Colon (tissue), 2 donors: ENCODE measurements around the gene MCCC1.
"Not testable (repeated sequence)": the region's sequence is repeated elsewhere in the genome, so short reads cannot be mapped to it uniquely, and the experiment has no call there.

Experiments
- FAIRE-seq: peaks from 2 replicates; lab custom pipeline; 2012; peaks lifted over from hg19 to GRCh38; lab: Jason Lieb, UNC
- donor health status: control.
- donor health status: control.

The MCCC1 gene

GRCh38 chr3:183101040-183101439, 1.7 kb upstream of the MCCC1 start:
- not testable (repeated sequence) for FAIRE-seq

- FAIRE-seq: no peak
These were observed 1.1 kb upstream of the MCCC1 start for GRCh38 chr3:183100376-183100775.

GRCh38 chr3:183099838-183100204, 525 bp upstream of the MCCC1 start:
- no peak for FAIRE-seq

GRCh38 chr3:183098536-183099025, 715 bp downstream of the MCCC1 start:
- FAIRE-seq: no peak

GRCh38 chr3:183094711-183095110, 4.6 kb downstream of the MCCC1 start:
- FAIRE-seq: no peak

GRCh38 chr3:183092256-183092655, 7.0 kb downstream of the MCCC1 start:
- FAIRE-seq: no peak

- FAIRE-seq: no peak
These were observed 12.1 kb downstream of the MCCC1 start for GRCh38 chr3:183087184-183087583.

GRCh38 chr3:183085634-183086390, 13.5 kb downstream of the MCCC1 start:
- FAIRE-seq: no peak

GRCh38 chr3:183082355-183082915, 16.9 kb downstream of the MCCC1 start:
- FAIRE-seq: no peak

- no peak for FAIRE-seq
These were observed 17.7 kb downstream of the MCCC1 start for GRCh38 chr3:183081459-183082183.

- no peak for FAIRE-seq
These were observed 18.7 kb downstream of the MCCC1 start for GRCh38 chr3:183080628-183081027.

- no peak for FAIRE-seq
These were observed 24.4 kb downstream of the MCCC1 start for GRCh38 chr3:183074881-183075280.

GRCh38 chr3:183074261-183074660, 25.0 kb downstream of the MCCC1 start:
- FAIRE-seq: no peak

- FAIRE-seq: no peak
These were observed 25.5 kb downstream of the MCCC1 start for GRCh38 chr3:183073839-183074238.

GRCh38 chr3:183070892-183071291, 28.4 kb downstream of the MCCC1 start:
- FAIRE-seq: no peak

- no peak for FAIRE-seq
These were observed 30.2 kb downstream of the MCCC1 start for GRCh38 chr3:183069086-183069485.

- FAIRE-seq: not testable (repeated sequence)
These were observed 32.4 kb downstream of the MCCC1 start for GRCh38 chr3:183066891-183067290.

GRCh38 chr3:183064475-183064874, 34.8 kb downstream of the MCCC1 start:
- FAIRE-seq: no peak

GRCh38 chr3:183061391-183062172, 37.7 kb downstream of the MCCC1 start:
- FAIRE-seq: no peak

GRCh38 chr3:183058351-183058750, 40.9 kb downstream of the MCCC1 start:
- no peak for FAIRE-seq

- no peak for FAIRE-seq
These were observed 48.6 kb downstream of the MCCC1 start for GRCh38 chr3:183050706-183051105.

GRCh38 chr3:183046883-183047282, 52.4 kb downstream of the MCCC1 start:
- FAIRE-seq: no peak
